ENCODE data around the gene DOK6. TPM values are rescaled to one million over a fixed set of nuclear protein-coding genes. Genes with fewer than 3 reads are reported as not detected.

Gene DOK6
- polyA plus RNA-seq, 1 experiment: 0.55 TPM

GRCh38 chr18:69447886-69448285, 47.2 kb downstream of the DOK6 start:
- DNase-seq (ENCODE audit: low read depth): no peak
- Histone ChIP-seq H3K36me3 (ENCODE audit: control insufficient read depth, insufficient read depth, low read length) (no peaks in the 10 kb centered on the region), H3K4me3 (ENCODE audit: low read depth, low read length) (no peak overlapping the region), H3K27me3 (ENCODE audit: control insufficient read depth, insufficient read depth, low read length) (no peaks in the 10 kb centered on the region)
- CTCF ChIA-PET: no interaction called here
- TF ChIP-seq CTCF (IDR thresholded peaks at IDR 0.05; ENCODE audit: insufficient read depth, low read depth, low read length): no peak
- POLR2A ChIA-PET: no interaction called here

DNA sequence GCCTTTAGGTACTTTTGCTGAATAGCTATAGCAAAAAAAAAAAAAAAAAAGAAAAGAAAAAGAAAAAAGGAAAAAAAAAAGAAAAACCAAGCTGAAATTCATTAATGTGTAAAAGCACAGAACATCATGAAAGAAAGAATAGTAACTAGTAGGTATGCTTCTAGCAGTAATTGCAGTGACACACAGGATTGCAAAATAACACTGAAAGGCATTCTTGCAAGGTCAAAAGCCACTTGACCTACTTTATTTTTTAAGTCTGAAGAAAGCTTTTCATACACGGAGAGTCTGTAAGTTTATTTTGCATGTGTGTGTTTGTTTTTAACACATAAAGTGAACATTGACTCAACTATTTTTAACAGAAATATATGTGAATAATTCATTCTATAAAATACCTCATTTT, 54.4 kb downstream of the DOK6 start:
- no peak for DNase-seq (ENCODE audit: low read depth)
- no peak overlapping the region for H3K4me3 ChIP-seq (ENCODE audit: low read depth, low read length)
- ChIA-PET CTCF (no interaction called here), POLR2A (no interaction called here)
- TF ChIP-seq CTCF (IDR thresholded peaks at IDR 0.05; ENCODE audit: insufficient read depth, low read depth, low read length): no peak
- no peaks in the 10 kb centered on the region for H3K27me3 ChIP-seq (ENCODE audit: control insufficient read depth, insufficient read depth, low read length)
- H3K36me3 ChIP-seq (ENCODE audit: control insufficient read depth, insufficient read depth, low read length): no peaks in the 10 kb centered on the region

DNA sequence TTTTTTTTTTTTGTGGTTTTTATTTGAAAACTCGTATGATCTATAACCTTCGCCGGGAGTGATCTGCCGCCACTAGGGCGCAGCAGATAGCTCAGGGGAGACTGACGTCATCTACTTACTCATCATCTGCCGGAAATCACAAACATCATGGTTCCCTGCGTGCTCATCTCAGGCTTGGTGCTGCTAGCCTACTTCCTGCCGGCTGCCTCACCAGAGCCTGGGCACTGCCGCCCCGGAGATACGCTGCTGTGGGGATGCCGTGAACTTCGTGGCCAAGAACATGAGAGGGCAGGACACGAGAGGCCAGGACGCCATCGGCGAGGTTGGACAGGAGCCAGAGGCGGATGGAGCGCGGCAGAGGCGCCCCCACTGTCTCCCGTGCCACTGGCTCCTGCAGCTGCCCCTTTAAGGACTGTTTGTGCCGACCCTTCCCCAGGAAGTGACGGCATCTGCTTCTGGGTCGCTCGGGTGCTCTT, 68.8 kb downstream of the DOK6 start:
- H3K4me3 ChIP-seq (ENCODE audit: low read depth, low read length): no peak overlapping the region
- no peaks in the 10 kb centered on the region for H3K27me3 ChIP-seq (ENCODE audit: control insufficient read depth, insufficient read depth, low read length)
- no peak for DNase-seq (ENCODE audit: low read depth)
- CTCF ChIA-PET: no interaction called here
- peak; percentile 29 for TF ChIP-seq CTCF (IDR thresholded peaks at IDR 0.05; ENCODE audit: insufficient read depth, low read depth, low read length)
- POLR2A ChIA-PET: no interaction called here
- H3K36me3 ChIP-seq (ENCODE audit: control insufficient read depth, insufficient read depth, low read length): no peaks in the 10 kb centered on the region

- Histone ChIP-seq H3K36me3 (ENCODE audit: control insufficient read depth, insufficient read depth, low read length) (no peaks in the 10 kb centered on the region), H3K4me3 (ENCODE audit: low read depth, low read length) (no peak overlapping the region), H3K27me3 (ENCODE audit: control insufficient read depth, insufficient read depth, low read length) (no peaks in the 10 kb centered on the region)
- DNase-seq (ENCODE audit: low read depth): no peak
- ChIA-PET CTCF (no interaction called here), POLR2A (no interaction called here)
- TF ChIP-seq CTCF (IDR thresholded peaks at IDR 0.05; ENCODE audit: insufficient read depth, low read depth, low read length): no peak
Measured at GRCh38 chr18:69480460-69480859, 79.8 kb downstream of the DOK6 start.

DNA sequence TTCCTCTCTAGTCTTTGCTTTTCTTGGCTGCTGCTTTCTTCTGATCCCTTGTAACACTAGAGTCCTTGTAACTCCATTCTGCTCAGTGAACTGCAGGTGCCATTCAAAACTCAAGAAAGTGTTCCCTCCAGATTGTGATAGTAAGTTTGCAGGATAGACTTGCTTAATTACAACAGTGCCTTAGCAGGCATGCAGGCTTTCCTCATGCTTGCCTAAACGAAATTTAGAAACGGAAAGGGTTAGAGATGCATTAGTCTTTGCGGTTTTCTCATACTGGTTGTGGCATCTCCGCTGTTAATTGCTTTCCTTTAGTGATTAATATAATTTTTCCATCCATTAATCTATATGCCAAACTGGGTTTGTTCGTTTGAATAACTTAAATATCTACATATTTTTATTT, 82.9 kb downstream of the DOK6 start:
- no peaks in the 10 kb centered on the region for H3K27me3 ChIP-seq (ENCODE audit: control insufficient read depth, insufficient read depth, low read length)
- no peak for DNase-seq (ENCODE audit: low read depth)
- H3K36me3 ChIP-seq (ENCODE audit: control insufficient read depth, insufficient read depth, low read length): no peaks in the 10 kb centered on the region
- no peak for TF ChIP-seq CTCF (IDR thresholded peaks at IDR 0.05; ENCODE audit: insufficient read depth, low read depth, low read length)
- ChIA-PET CTCF (no interaction called here), POLR2A (no interaction called here)
- no peak overlapping the region for H3K4me3 ChIP-seq (ENCODE audit: low read depth, low read length)
